Parathyroid adenoma (tissue), 2 donors: ENCODE measurements around the gene TSC22D3.

Experiments
- H2AFZ ChIP-seq: fragments of 300-600 bp; sonication (generic); one replicate; pipeline ENCODE4 v1.7.0; 2017; ENCODE audit warnings: antibody characterized with exemption, mild to moderate bottlenecking
- H3K27ac ChIP-seq: fragments of 300-600 bp; sonication (generic); one replicate; pipeline ENCODE4 v1.7.0; 2017
- H3K27me3 ChIP-seq: fragments of 300-600 bp; sonication (generic); one replicate; pipeline ENCODE4 v1.7.0; 2017; ENCODE audit warnings: low read length; ENCODE audit not compliant: control insufficient read depth, insufficient read depth
- H3K36me3 ChIP-seq: fragments of 300-600 bp; sonication (generic); one replicate; pipeline ENCODE4 v1.7.0; 2017; ENCODE audit warnings: low read length; ENCODE audit not compliant: control insufficient read depth, insufficient read depth
- H3K4me1 ChIP-seq: fragments of 300-600 bp; sonication (generic); one replicate; pipeline ENCODE4 v1.7.0; 2017; ENCODE audit warnings: control low read depth
- H3K4me2 ChIP-seq: fragments of 300-600 bp; sonication (generic); one replicate; pipeline ENCODE4 v1.7.0; 2017; ENCODE audit warnings: low read length
- H3K4me3 ChIP-seq: fragments of 300-600 bp; sonication (generic); one replicate; pipeline ENCODE4 v1.7.0; 2017; ENCODE audit warnings: low read depth, low read length
- H3K79me2 ChIP-seq: fragments of 300-600 bp; sonication (generic); one replicate; pipeline ENCODE4 v1.7.0; 2017; ENCODE audit warnings: control low read depth
- H3K9ac ChIP-seq: fragments of 300-600 bp; sonication (generic); one replicate; pipeline ENCODE4 v1.7.0; 2017; ENCODE audit warnings: mild to moderate bottlenecking
- H3K9me3 ChIP-seq: fragments of 300-600 bp; sonication (generic); one replicate; pipeline ENCODE4 v1.7.0; 2017; ENCODE audit warnings: low read length; ENCODE audit not compliant: control insufficient read depth
- CTCF ChIP-seq: fragments of 300-600 bp; sonication (generic); IDR thresholded peaks from one replicate; pipeline ENCODE4 v1.7.0; 2017; ENCODE audit warnings: antibody characterized with exemption, mild to moderate bottlenecking
- donor health status: primary hyperparathyroidism.

The TSC22D3 gene

GRCh38 chrX:107805179-107805578 lies 29.6 kb upstream of the TSC22D3 start:
- Histone ChIP-seq H3K4me2 (no peak overlapping the region), H3K4me3 (no peak overlapping the region), H3K27ac (no peak overlapping the region), H3K27me3 (no peaks in the 10 kb centered on the region), H3K36me3 (no peaks in the 10 kb centered on the region), H3K79me2 (no peaks in the 10 kb centered on the region), H3K4me1 (no peaks in the 10 kb centered on the region), H3K9ac (no peak overlapping the region), H2AFZ (no peak overlapping the region), H3K9me3 (no peaks in the 10 kb centered on the region)
- TF ChIP-seq CTCF: no peak

GRCh38 chrX:107804427-107804826 lies 28.8 kb upstream of the TSC22D3 start:
- Histone ChIP-seq H2AFZ (no peak overlapping the region), H3K27me3 (no peaks in the 10 kb centered on the region)
- TF ChIP-seq CTCF: no peak

GRCh38 chrX:107787827-107788226 lies 12.2 kb upstream of the TSC22D3 start:
- Histone ChIP-seq H3K9me3 (no peaks in the 10 kb centered on the region), H3K9ac (no peak overlapping the region), H3K4me2 (no peak overlapping the region), H3K4me3 (no peak overlapping the region), H3K4me1 (no peaks in the 10 kb centered on the region), H3K36me3 (no peaks in the 10 kb centered on the region), H3K27ac (no peak overlapping the region), H3K27me3 (no peaks in the 10 kb centered on the region), H3K79me2 (no peaks in the 10 kb centered on the region), H2AFZ (no peak overlapping the region)
- no peak for TF ChIP-seq CTCF

More at GRCh38 chrX:107804427-107804826, 28.8 kb upstream of the TSC22D3 start:
- Histone ChIP-seq H3K4me2 (no peak overlapping the region), H3K79me2 (no peaks in the 10 kb centered on the region), H3K36me3 (no peaks in the 10 kb centered on the region), H3K9me3 (no peaks in the 10 kb centered on the region), H3K4me3 (no peak overlapping the region), H3K27ac (no peak overlapping the region), H3K9ac (no peak overlapping the region), H3K4me1 (no peaks in the 10 kb centered on the region)

GRCh38 chrX:107780525-107780924 lies 4.9 kb upstream of the TSC22D3 start:
- H3K36me3 ChIP-seq: no peaks in the 10 kb centered on the region
- H3K9ac ChIP-seq: no peak overlapping the region
- H3K27ac ChIP-seq: no peak overlapping the region
- no peak overlapping the region for H3K4me2 ChIP-seq
- H3K4me3 ChIP-seq: no peak overlapping the region
- H3K27me3 ChIP-seq: no peaks in the 10 kb centered on the region
- H3K79me2 ChIP-seq: no peaks in the 10 kb centered on the region
- no peaks in the 10 kb centered on the region for H3K4me1 ChIP-seq
- no peaks in the 10 kb centered on the region for H3K9me3 ChIP-seq
- no peak overlapping the region for H2AFZ ChIP-seq
- TF ChIP-seq CTCF: no peak

- Histone ChIP-seq H3K4me1 (no peaks in the 10 kb centered on the region), H2AFZ (peak within 1 kb of the TSS; percentile 76), H3K36me3 (no peaks in the 10 kb centered on the region), H3K79me2 (no peaks in the 10 kb centered on the region), H3K27me3 (no peaks in the 10 kb centered on the region), H3K9me3 (no peaks in the 10 kb centered on the region), H3K4me2 (peak within 1 kb of the TSS; percentile 84), H3K9ac (no peak within 1 kb of the TSS), H3K27ac (peak within 1 kb of the TSS; percentile 57), H3K4me3 (peak within 1 kb of the TSS; percentile 65)
- TF ChIP-seq CTCF: no peak
Observed at GRCh38 chrX:107777536-107777832, 1.9 kb upstream of the TSC22D3 start, which contains the start of gene NCBP2L. Gene NCBP2L (plus strand): TSS chrX:107777733. CDS start chrX:107794221, 16,488 bp downstream.
